Endothelial cell of umbilical vein (primary cell): Measurements from ENCODE around the gene DLG5. TPM values are rescaled to one million over a fixed set of nuclear protein-coding genes. Genes with fewer than 3 reads are reported as not detected.

Source experiments
- BruUV-seq: library from RNA; stranded (reverse); fragments of 400-500 nt; replicated peaks from 2 replicates; lab custom pipeline; 2021; lab: Mats Ljungman, UMichigan
- CTCF ChIA-PET: fragments of 300-600, 350-600 bp; sonication (Branson Sonifier 250); formaldehyde crosslinking; loops from one replicate; lab custom pipeline; 2021; ENCODE audit warnings: antibody characterized with exemption, inconsistent platforms; lab: Charles Lee
- POLR2A ChIA-PET: fragments of 300-600, 350-600 bp; sonication (Branson Sonifier 250); formaldehyde crosslinking; loops from one replicate; lab custom pipeline; 2021; ENCODE audit warnings: antibody characterized with exemption, inconsistent platforms; lab: Charles Lee
- DNase-seq: peaks from one replicate; pipeline ENCODE4 v3.0.0-alpha.2; 2011; ENCODE audit warnings: low read depth, low spot score
- FAIRE-seq: peaks from 2 replicates; lab custom pipeline; 2011; peaks lifted over from hg19 to GRCh38; lab: Jason Lieb, UNC
- H2AFZ ChIP-seq: 2 replicates; pipeline ENCODE4 v1.6.0; 2012; ENCODE audit warnings: low read depth, low read length, control low read depth, inconsistent platforms
- H3K27ac ChIP-seq: 2 replicates; pipeline ENCODE4 v1.5.1; 2011; ENCODE audit warnings: low read depth, mild to moderate bottlenecking, control low read depth, low read length, moderate library complexity; ENCODE audit not compliant: insufficient read depth
- H3K27me3 ChIP-seq, 2 experiments: 2 replicates each; pipeline versions ENCODE4 v1.6.0 to v1.6.1; 2011; ENCODE audit warnings: low read length in 2 of 2, mixed read lengths in 1 of 2; ENCODE audit not compliant: control insufficient read depth in 2 of 2, insufficient read depth in 2 of 2
- H3K36me3 ChIP-seq, 2 experiments: 2 replicates in 1 of 2; 3 replicates in 1 of 2; pipeline ENCODE4 v1.5.1; 2011; ENCODE audit warnings: low read length in 2 of 2, mild to moderate bottlenecking in 1 of 2, moderate library complexity in 1 of 2; ENCODE audit not compliant: control insufficient read depth in 2 of 2, insufficient read depth in 2 of 2; ENCODE audit errors: extremely low read depth in 1 of 2
- H3K4me1 ChIP-seq: 3 replicates; pipeline ENCODE4 v1.5.1; 2011; ENCODE audit warnings: mild to moderate bottlenecking, low read length; ENCODE audit not compliant: control insufficient read depth, insufficient read depth; ENCODE audit errors: extremely low read depth
- H3K4me2 ChIP-seq: 2 replicates; pipeline ENCODE4 v1.6.1; 2011; ENCODE audit warnings: low read length, control low read depth, mixed read lengths; ENCODE audit not compliant: insufficient read depth
- H3K4me3 ChIP-seq, 3 experiments: fragments of 200-600 bp in 1 of 3; sonication (generic), shearing (Covaris generic) in 1 of 3; replicated peaks in 1 of 3; 2 replicates each; pipeline ENCODE4 v1.5.1; 2011 to 2016; ENCODE audit warnings: control low read depth in 3 of 3, low read length in 3 of 3, mild to moderate bottlenecking in 2 of 3, inconsistent platforms in 1 of 3, low read depth in 1 of 3, moderate library complexity in 1 of 3; ENCODE audit not compliant: insufficient read depth in 1 of 3
- H3K79me2 ChIP-seq: 2 replicates; pipeline ENCODE4 v1.6.0; 2012; ENCODE audit warnings: low read length, inconsistent platforms; ENCODE audit not compliant: control insufficient read depth, insufficient read depth
- H3K9ac ChIP-seq: replicated peaks from 2 replicates; pipeline ENCODE3; 2011; ENCODE audit warnings: low read length, control low read depth; ENCODE audit not compliant: insufficient read depth; ENCODE audit errors: extremely low read depth
- H3K9me1 ChIP-seq: replicated peaks from 3 replicates; pipeline ENCODE4 v1.6.0; 2011; ENCODE audit warnings: mild to moderate bottlenecking, low read length; ENCODE audit not compliant: control insufficient read depth, insufficient read depth; ENCODE audit errors: extremely low read depth
- H3K9me3 ChIP-seq: replicated peaks from 2 replicates; pipeline ENCODE4 v1.5.1; 2012; ENCODE audit warnings: low read length, inconsistent platforms; ENCODE audit not compliant: control insufficient read depth, insufficient read depth
- H4K20me1 ChIP-seq: replicated peaks from 2 replicates; pipeline ENCODE3; 2011; ENCODE audit warnings: mild to moderate bottlenecking, low read length; ENCODE audit not compliant: control insufficient read depth, insufficient read depth; ENCODE audit errors: extremely low read depth
- EZH2 ChIP-seq: IDR thresholded peaks from 2 replicates; pipeline ENCODE4 v1.6.1; 2012; ENCODE audit warnings: borderline replicate concordance, low read depth, mild to moderate bottlenecking, moderate library complexity, low read length, inconsistent platforms; ENCODE audit not compliant: severe bottlenecking
- FOS ChIP-seq: IDR thresholded peaks from 2 replicates; pipeline ENCODE4 v1.6.1; 2011; ENCODE audit warnings: mild to moderate bottlenecking, low read length, moderate library complexity, borderline replicate concordance; ENCODE audit not compliant: insufficient read depth
- GATA2 ChIP-seq: IDR thresholded peaks from 2 replicates; pipeline ENCODE4 v1.7.0; 2011; ENCODE audit warnings: low read depth, mild to moderate bottlenecking, moderate library complexity, mixed read lengths, low read length; ENCODE audit not compliant: insufficient read length, insufficient read depth
- JUN ChIP-seq: IDR thresholded peaks from 2 replicates; pipeline ENCODE4 v1.6.1; 2011; ENCODE audit warnings: borderline replicate concordance, low read depth; ENCODE audit not compliant: insufficient read length, insufficient read depth
- MYC ChIP-seq: IDR thresholded peaks from one replicate; pipeline ENCODE4 v1.6.1; 2011; ENCODE audit warnings: mild to moderate bottlenecking, low read depth, low read length
- POLR2A ChIP-seq: IDR thresholded peaks from 2 replicates; pipeline ENCODE4 v1.6.1; 2012; ENCODE audit warnings: low read depth, mild to moderate bottlenecking, control low read depth, low read length
- POLR2AphosphoS5 ChIP-seq: IDR thresholded peaks from 2 replicates; pipeline ENCODE4 v1.6.1; 2012; ENCODE audit warnings: low read depth, mild to moderate bottlenecking, control low read depth, low read length, moderate library complexity; ENCODE audit not compliant: insufficient read depth
- dilution Hi-C: fragments of 300-500 bp; cut with MboI; formaldehyde crosslinking; loops from one replicate; pipeline ENCODE4 v1.15.0; 2019; ENCODE audit warnings: low sequenced_read_pairs; ENCODE audit not compliant: extremely low pct_ligation_motif_present
- intact Hi-C: fragments of 100-400 bp; cut with micrococcal nuclease; formaldehyde crosslinking; loops from one replicate; pipeline ENCODE4 v1.10.0; 2022
- polyA plus RNA-seq, 4 experiments: library from polyadenylated mRNA; depleted of rRNA in 3 of 4; stranded (reverse) in 3 of 4; unstranded in 1 of 4; fragments of >200 nt; gene quantifications; 2 replicates each; pipeline versions ENCODE4 v1.2.1 to v1.2.3, GENCODE V29; 2011 to 2012; ENCODE audit warnings: missing spikeins in 1 of 4
- total RNA-seq: library from RNA; stranded (reverse); gene quantifications from 2 replicates; pipeline ENCODE4 v1.2.3, GENCODE V29; 2021
- TF ChIP-seq, protein P1 (sequence below): IDR thresholded peaks from 2 replicates; pipeline ENCODE4 v1.6.1; 2011; ENCODE audit not compliant: insufficient read depth, insufficient read length
- TF ChIP-seq, protein P2 (sequence below), 2 donors: IDR thresholded peaks; 1 replicate in 1 of 2; 2 replicates in 1 of 2; pipeline ENCODE4 v1.5.1; 2011; ENCODE audit warnings: low read length in 2 of 2, mild to moderate bottlenecking in 2 of 2, moderate library complexity in 2 of 2, control low read depth in 1 of 2, inconsistent platforms in 1 of 2, low read depth in 1 of 2; ENCODE audit not compliant: insufficient read depth in 1 of 2; ENCODE audit errors: extremely low read depth in 1 of 2

DLG5 gene
- total and polyA plus RNA-seq, 2 donors (not counting 3 experiments of a cell fraction or from before 2014, with no cell fraction given), result 12.3 to 24.9 TPM

- no peaks in the 10 kb centered on the region for H4K20me1 ChIP-seq
- H3K79me2 ChIP-seq, result no peaks in the 10 kb centered on the region
- no peak overlapping the region for H2AFZ ChIP-seq
- no peaks in the 10 kb centered on the region for H3K9me3 ChIP-seq
- no peak overlapping the region for H3K4me3 ChIP-seq
- no peaks in the 10 kb centered on the region for H3K4me1 ChIP-seq
- no peak overlapping the region for H3K9ac ChIP-seq
- dilution Hi-C loops, result no loop called here
- no peak overlapping the region for H3K4me2 ChIP-seq
- H3K36me3 ChIP-seq, result no peaks in the 10 kb centered on the region
- ChIA-PET CTCF (interaction anchor here (0.8 to 1.6 kb wide), 3 partner anchors 31 to 131 kb away, joined by 3 to 5 read pairs (median 3); no protein-coding TSS in a partner anchor), POLR2A (no interaction called here)
- DNase-seq (peak; percentile 31), FAIRE-seq (peak; percentile 67)
- H3K27ac ChIP-seq, result no peak overlapping the region
- intact Hi-C loops, result no loop called here
- no peaks in the 10 kb centered on the region for H3K27me3 ChIP-seq
- TF ChIP-seq EZH2, result no peak
- no peak for TF ChIP-seq GATA2
- TF ChIP-seq, protein P1, sequence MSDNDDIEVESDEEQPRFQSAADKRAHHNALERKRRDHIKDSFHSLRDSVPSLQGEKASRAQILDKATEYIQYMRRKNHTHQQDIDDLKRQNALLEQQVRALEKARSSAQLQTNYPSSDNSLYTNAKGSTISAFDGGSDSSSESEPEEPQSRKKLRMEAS, result no peak
- TF ChIP-seq, protein P2, sequence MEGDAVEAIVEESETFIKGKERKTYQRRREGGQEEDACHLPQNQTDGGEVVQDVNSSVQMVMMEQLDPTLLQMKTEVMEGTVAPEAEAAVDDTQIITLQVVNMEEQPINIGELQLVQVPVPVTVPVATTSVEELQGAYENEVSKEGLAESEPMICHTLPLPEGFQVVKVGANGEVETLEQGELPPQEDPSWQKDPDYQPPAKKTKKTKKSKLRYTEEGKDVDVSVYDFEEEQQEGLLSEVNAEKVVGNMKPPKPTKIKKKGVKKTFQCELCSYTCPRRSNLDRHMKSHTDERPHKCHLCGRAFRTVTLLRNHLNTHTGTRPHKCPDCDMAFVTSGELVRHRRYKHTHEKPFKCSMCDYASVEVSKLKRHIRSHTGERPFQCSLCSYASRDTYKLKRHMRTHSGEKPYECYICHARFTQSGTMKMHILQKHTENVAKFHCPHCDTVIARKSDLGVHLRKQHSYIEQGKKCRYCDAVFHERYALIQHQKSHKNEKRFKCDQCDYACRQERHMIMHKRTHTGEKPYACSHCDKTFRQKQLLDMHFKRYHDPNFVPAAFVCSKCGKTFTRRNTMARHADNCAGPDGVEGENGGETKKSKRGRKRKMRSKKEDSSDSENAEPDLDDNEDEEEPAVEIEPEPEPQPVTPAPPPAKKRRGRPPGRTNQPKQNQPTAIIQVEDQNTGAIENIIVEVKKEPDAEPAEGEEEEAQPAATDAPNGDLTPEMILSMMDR (IDR thresholded peaks at IDR 0.05; ENCODE audit: extremely low read depth in 1 of 2, insufficient read depth in 1 of 2, low read depth in 1 of 2, low read length in 2 of 2), result no peak
- no peak for TF ChIP-seq MYC
- no peak for TF ChIP-seq FOS
- TF ChIP-seq POLR2AphosphoS5, result no peak
- TF ChIP-seq JUN, result no peak
- TF ChIP-seq POLR2A, result no peak
- no peaks in the 10 kb centered on the region for H3K9me1 ChIP-seq
- no TSS peak for BruUV-seq
Measured at GRCh38 chr10:77887631-77888355, 38.8 kb downstream of the DLG5 start.
